Activated naive CD4-positive, alpha-beta T cell treated with anti-CD3 and anti-CD28 coated beads, Interleukin-2, amount 50 U/mL, for 72 hours (primary cell): Measurements from ENCODE around the gene MYL7. TPM values are rescaled to one million over a fixed set of nuclear protein-coding genes. Genes with fewer than 3 reads are reported as not detected.

Experiments
- ATAC-seq, 2 donors: fragments of 150-1000 bp; cut with Tn5 transposase; 2 replicates each; pipeline ENCODE4 v1.10.0; 2021; ENCODE audit warnings: mild to moderate bottlenecking in 2 of 2, moderate library complexity in 2 of 2
- DNase-seq, 2 donors: peaks; one replicate each; pipeline ENCODE4 v3.0.0; 2021 to 2022; ENCODE audit warnings: low spot score in 2 of 2
- H3K27ac Mint-ChIP-seq, 2 donors: one replicate each; pipeline ENCODE4 v1.8.0; 2022; ENCODE audit warnings: mild to moderate bottlenecking in 2 of 2, mixed read lengths in 2 of 2
- H3K36me3 Mint-ChIP-seq, 2 donors: one replicate each; pipeline ENCODE4 v1.8.0; 2022; ENCODE audit warnings: mixed read lengths in 2 of 2
- H3K9me3 Mint-ChIP-seq, 2 donors: one replicate each; pipeline ENCODE4 v1.8.0; 2022; ENCODE audit warnings: mixed read lengths in 2 of 2
- total RNA-seq, 2 donors: library from RNA; stranded (reverse); gene quantifications; one replicate each; pipeline ENCODE4 v1.2.3, GENCODE V29; 2022

The MYL7 gene
- total RNA-seq, 2 donors from 2014 or later = not detected

DNA sequence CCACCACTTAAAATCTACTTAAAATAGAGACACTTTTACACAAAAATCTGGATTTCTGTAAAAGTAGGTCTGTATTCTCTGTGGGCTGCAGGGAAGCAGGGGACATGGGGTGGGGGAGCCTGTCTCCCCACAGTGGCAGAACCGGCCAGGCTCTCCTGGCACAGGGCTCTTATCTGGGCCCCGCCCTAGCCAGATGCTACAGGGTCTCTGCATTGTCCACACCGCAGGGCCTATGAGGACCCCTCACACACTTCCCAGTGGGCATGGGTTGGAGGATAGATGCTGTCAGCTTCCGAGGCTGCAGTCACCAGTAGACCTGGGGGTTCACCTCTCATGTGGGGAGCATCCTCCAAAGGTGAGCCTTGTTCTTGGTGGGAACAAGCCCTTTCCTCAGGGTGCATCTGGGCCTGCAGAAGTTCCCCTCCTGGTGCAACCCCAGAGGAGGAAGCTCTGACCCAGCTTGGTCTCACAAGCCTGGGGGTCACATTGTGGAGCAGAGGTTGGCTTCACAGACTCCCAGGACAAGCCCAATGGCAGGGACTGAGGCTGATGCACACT is 15.4 kb upstream of the MYL7 start:
- no peak for DNase-seq
- H3K9me3 Mint-ChIP-seq = no peaks in the 10 kb centered on the region
- H3K36me3 Mint-ChIP-seq = no peaks in the 10 kb centered on the region
- peak overlapping the region in 1 of 2 donors; percentile 22 for H3K27ac Mint-ChIP-seq
- ATAC-seq = no peak

GRCh38 chr7:44155191-44156185 is 14.4 kb upstream of the MYL7 start:
- no peaks in the 10 kb centered on the region for H3K9me3 Mint-ChIP-seq
- peak in 1 of 2 donors; percentile 16 for DNase-seq
- H3K36me3 Mint-ChIP-seq = no peaks in the 10 kb centered on the region
- no peak for ATAC-seq
- H3K27ac Mint-ChIP-seq = no peak overlapping the region

- H3K27ac Mint-ChIP-seq = no peak overlapping the region
- DNase-seq (peak in 1 of 2 donors; percentile 25), ATAC-seq (no peak)
- H3K36me3 Mint-ChIP-seq = no peaks in the 10 kb centered on the region
- no peaks in the 10 kb centered on the region for H3K9me3 Mint-ChIP-seq
Measured at GRCh38 chr7:44154703-44155102, 13.6 kb upstream of the MYL7 start.

DNA sequence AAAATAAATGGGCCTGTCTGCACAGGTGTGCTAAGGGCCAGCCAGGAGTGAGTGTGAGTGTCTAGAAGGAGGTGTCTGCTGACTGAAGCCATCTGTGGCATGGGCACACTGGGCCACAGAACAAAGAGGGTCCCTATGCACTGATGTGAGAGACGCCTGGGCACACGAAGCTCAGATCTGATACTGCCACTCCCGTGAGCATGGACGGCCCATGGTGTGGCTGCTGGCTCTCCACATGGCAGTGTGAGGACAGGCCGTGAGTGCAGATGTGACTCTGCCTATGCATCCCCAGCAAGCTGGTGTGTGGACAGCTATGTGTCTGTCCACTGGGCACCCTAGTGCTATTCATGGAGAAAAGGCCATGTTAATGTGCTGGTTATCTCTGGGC is 12.8 kb upstream of the MYL7 start:
- no peak for ATAC-seq
- no peaks in the 10 kb centered on the region for H3K36me3 Mint-ChIP-seq
- DNase-seq = no peak
- no peaks in the 10 kb centered on the region for H3K9me3 Mint-ChIP-seq
- no peak overlapping the region for H3K27ac Mint-ChIP-seq

DNA sequence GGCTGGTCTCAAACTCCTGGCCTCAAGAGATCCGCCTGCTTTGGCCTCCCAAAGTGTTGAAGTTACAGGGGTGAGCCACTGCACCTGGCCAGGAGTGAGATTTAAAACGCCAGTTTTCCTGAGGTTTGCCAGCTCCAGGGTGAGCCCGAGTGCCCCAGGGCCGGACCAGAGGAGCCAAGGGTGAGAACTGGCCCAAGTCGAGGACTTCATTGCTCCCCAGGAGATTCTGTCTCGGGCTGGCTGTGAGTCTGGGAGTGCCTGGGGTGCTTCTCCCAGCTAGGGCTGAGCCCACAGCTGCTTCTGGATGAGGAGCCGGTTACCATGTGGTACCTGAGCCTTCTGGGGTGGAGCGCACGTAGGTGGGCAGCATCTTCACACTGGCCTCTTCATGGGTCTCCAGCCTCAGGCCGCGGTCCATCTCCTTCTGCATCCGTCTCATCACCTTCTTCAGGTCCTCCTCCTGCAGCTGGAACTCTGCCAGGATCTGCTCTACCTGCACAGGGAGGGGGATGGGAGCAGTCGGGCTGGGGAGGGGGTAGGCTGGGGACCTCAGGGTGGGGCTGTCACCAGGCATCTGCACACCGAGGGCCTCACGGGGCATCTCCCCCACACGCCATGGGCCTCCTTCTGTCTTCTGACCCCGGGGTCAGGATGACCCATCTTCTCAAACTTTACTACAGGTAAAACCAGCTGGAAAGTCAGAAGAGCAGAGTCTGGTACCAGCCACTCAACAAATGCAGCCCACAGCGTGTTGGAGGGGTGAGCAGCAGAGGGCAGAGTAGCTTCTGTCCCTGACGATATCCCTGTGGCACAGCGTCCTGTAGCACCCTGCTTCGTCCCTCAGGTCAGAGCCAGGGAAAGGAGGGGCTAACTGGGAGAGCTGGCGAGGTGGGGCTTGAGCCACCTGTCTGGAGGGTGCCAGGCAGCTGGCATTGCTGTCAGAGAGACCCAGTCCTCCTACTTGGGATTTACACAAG is 12.1 kb upstream of the MYL7 start:
- no peak overlapping the region for H3K27ac Mint-ChIP-seq
- no peak for ATAC-seq

DNA sequence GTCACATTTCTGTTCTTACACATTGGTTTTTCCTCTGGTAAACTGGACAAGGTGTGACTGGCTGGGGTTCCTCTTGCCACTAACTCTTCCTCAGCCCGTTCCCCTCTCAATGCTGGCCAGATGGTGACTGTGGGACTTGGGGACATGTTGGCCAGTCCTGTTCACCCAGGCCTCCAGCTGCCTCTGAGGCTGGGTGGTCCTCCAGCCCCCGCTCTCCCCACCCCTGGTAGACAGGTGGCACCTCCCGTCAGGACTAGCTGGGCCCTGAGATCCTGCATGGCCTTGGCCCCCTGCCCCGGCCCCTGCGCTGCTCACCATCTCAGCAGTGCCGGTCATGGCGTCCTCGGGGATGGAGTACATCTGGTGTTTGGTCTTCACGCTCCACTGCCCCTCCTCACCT is 10.8 kb upstream of the MYL7 start:
- no peak overlapping the region for H3K27ac Mint-ChIP-seq
- no peak for ATAC-seq
- no peaks in the 10 kb centered on the region for H3K36me3 Mint-ChIP-seq
- DNase-seq = peak in 1 of 2 donors; percentile 53
- no peaks in the 10 kb centered on the region for H3K9me3 Mint-ChIP-seq

More for the DNA sequence above, 12.1 kb upstream of the MYL7 start:
- peak in 1 of 2 donors; percentile 49 for DNase-seq
- H3K9me3 Mint-ChIP-seq = no peaks in the 10 kb centered on the region
- H3K36me3 Mint-ChIP-seq = no peaks in the 10 kb centered on the region

DNA sequence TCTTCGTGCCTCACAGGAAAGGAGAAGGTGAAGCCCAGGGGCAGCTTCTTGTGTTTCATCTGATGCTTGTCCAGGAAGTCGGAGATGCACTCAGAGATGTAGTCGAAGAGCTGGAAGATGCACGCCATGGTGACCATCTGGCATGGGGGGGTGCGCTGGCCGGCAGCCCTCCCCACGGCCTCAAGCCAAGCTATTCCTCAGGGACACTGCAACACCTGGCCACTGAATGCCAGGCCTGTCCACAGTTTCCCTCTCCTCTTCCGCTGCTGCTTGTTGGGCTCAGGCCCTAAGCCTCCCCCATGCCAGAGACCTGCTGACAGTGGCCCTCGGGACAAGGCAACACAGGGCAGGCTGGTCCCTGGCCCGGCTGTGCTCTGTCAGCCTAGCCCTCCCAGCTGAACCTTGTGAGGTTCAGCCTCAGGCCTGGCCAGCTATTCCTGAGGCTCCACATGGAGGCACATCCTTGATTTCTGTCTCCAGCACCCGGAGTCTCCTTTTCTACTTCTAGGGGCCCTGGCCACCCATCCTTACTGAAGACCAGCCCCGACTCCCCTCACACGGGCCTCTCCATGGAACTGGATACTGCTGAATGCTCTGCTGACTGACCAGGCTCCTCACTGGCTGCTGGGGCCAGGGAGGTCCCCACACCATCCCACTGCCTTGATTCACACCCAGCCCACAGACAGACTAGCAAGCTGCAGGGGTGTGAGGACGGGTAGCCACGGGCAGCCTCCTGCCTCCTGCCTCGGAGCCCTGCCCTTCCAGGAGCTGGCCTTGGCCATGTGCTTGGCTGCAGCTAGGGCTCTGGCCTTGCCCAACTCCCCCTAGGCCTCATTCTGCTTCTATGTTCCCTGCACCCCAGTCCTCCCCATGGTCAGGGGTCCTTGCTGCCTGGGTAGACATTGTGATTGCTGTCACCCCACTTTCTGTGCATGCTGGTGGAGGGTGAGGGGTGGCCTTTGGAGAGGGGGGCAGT is 10.1 kb upstream of the MYL7 start:
- no peak for ATAC-seq
- no peaks in the 10 kb centered on the region for H3K36me3 Mint-ChIP-seq
- peak in 1 of 2 donors; percentile 44 for DNase-seq
- no peaks in the 10 kb centered on the region for H3K9me3 Mint-ChIP-seq
- H3K27ac Mint-ChIP-seq = no peak overlapping the region

DNA sequence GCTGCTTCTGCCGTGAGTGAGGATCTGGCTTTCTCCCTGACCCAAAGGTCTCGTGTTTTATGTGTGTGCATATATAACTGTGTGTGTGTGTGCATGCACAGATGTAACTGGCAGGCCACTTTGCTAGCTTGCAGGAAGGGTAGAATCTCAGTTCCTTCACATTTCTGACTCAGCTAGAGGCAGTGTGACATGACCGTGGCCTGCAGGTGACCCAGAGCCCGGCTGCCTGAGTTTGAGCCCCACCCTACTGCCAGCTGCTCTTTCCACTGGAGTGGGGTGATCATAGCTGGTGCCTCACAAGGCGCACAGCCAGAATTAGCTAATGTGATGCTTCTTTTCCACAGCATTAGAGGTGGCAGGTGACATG is 9.3 kb upstream of the MYL7 start:
- no peaks in the 10 kb centered on the region for H3K9me3 Mint-ChIP-seq
- DNase-seq (peak in 1 of 2 donors; percentile 38), ATAC-seq (no peak)
- H3K27ac Mint-ChIP-seq = no peak overlapping the region
- no peaks in the 10 kb centered on the region for H3K36me3 Mint-ChIP-seq

GRCh38 chr7:44149571-44150465 is 8.7 kb upstream of the MYL7 start:
- Mint-ChIP-seq H3K27ac (no peak overlapping the region), H3K36me3 (no peaks in the 10 kb centered on the region), H3K9me3 (no peaks in the 10 kb centered on the region)
- no peak for DNase-seq
- no peak for ATAC-seq

- Mint-ChIP-seq H3K36me3 (no peaks in the 10 kb centered on the region), H3K27ac (no peak overlapping the region), H3K9me3 (no peaks in the 10 kb centered on the region)
- ATAC-seq = no peak
- peak in 1 of 2 donors; percentile 44 for DNase-seq
Measured at GRCh38 chr7:44148961-44149536, 7.9 kb upstream of the MYL7 start.

- Mint-ChIP-seq H3K36me3 (no peaks in the 10 kb centered on the region), H3K9me3 (no peaks in the 10 kb centered on the region), H3K27ac (no peak overlapping the region)
- ATAC-seq (no peak), DNase-seq (no peak)
Measured at GRCh38 chr7:44148166-44148565, 7.0 kb upstream of the MYL7 start.

DNA sequence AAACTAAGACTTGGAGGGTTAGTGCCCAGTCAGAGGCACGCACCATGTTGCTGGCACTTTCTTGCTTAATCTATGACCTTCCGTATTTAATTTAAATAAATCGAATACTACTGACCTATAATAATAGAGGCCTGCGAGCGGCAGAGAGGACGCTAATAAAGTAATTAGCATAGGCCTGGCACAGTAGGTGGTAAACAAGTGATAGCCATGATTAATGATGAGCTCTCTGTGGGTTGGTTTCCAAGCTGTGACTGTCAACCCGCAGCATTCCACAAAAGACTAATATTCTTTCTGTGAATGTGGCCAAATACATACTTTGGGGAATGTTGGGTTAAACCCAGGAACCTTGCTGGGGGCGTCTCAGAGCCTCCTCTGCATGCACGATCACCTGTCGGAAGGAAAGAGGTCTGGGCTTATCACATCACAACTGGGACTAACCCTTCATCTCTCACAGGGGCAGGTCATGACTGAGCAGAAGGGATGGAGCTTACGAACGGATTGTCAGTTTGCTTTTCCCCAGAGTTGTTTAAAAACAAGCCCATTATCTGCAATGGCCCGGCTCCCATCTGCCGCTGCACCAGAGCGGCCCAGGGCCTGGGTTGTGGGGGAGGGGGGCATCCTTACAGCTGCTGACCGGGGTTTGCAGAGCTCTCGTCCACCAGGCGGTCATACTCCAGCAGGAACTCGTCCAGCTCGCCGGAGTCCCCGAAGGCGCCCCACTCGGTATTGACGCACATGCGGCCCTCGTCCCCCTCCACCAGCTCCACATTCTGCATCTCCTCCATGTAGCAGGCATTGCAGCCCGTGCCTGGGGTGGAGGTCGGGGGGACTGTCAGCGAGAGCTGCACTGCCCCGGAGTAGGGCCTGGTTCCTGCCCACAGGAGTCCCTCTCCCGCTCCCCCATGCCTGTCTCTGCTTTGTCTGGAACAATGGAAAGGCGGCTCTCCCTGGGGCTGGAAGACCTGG is 6.2 kb upstream of the MYL7 start:
- ATAC-seq (no peak), DNase-seq (no peak)
- H3K9me3 Mint-ChIP-seq = no peaks in the 10 kb centered on the region
- H3K27ac Mint-ChIP-seq = no peak overlapping the region
- H3K36me3 Mint-ChIP-seq = no peaks in the 10 kb centered on the region

DNA sequence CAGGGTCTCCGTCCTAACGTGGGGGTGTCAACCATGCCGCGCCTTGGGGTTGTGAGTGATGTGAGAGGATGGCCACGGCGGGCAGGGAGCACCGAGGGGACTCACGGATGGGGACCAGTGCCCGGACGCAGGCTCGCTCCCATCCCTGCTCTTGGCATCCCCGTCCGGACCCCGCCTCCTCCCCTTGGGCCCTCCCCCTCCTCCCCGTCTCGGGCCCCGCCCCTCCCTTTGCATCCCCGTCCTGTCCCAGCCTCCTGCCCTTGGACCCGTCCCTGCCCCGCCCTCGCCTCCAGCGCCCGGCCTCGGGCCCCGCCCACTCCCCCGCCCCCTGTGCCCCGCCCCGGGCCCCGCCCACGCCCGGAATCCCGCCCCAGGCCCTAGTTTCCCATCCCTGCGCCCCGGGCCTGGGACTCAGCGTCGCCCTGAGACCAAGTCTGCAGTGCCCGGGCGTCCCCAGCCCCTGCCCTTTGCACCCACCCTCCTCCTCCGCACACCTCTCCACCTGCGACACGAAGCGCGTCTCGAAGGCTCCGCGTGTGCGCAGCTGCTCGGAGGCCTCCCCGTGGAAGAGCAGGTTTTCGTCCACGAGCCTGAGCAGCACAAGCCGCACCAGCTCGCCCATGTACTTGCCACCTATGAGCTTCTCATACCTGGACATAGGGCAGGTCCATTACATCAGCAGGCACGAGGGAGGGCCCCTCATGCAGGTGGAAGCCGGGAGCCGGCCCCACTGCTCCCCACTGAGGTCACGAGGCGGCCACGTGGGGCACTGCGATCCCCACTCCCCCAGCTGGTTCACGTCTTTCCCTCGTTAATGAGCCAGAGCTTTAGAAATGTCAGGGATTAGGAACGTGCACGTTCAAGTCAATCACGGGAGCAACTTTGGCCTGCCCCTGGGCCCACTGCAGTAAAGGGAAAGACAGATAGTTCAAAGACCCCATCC is 5.1 kb upstream of the MYL7 start:
- DNase-seq (peak in 1 of 2 donors; percentile 71), ATAC-seq (peak; percentile 82 to 90)
- Mint-ChIP-seq H3K9me3 (no peaks in the 10 kb centered on the region), H3K36me3 (no peaks in the 10 kb centered on the region), H3K27ac (peak overlapping the region in 1 of 2 donors; percentile 44)
